Epithelial cell of esophagus (primary cell): ENCODE data around the gene SNX6.
"Not testable (repeated sequence)": the region's sequence is repeated elsewhere in the genome, so short reads cannot be mapped to it uniquely, and the experiment has no call there.

Experiments used
- DNase-seq: peaks from one replicate; pipeline ENCODE4 v3.0.0; 2010; ENCODE audit warnings: low read depth
- H3K4me3 ChIP-seq: 2 replicates; pipeline ENCODE4 v1.5.1; 2011; ENCODE audit warnings: mild to moderate bottlenecking, low read length, control low read depth
- TF ChIP-seq, protein P1 (sequence below): IDR thresholded peaks from 2 replicates; pipeline ENCODE4 v1.5.1; 2011; ENCODE audit warnings: low read depth, mild to moderate bottlenecking, low read length, control low read depth, inconsistent platforms; ENCODE audit not compliant: insufficient read depth; ENCODE audit errors: missing control alignments

Gene SNX6

GRCh38 chr14:34668111-34668510, 38.2 kb upstream of the SNX6 start:
- no peak overlapping the region for H3K4me3 ChIP-seq
- TF ChIP-seq, protein P1, sequence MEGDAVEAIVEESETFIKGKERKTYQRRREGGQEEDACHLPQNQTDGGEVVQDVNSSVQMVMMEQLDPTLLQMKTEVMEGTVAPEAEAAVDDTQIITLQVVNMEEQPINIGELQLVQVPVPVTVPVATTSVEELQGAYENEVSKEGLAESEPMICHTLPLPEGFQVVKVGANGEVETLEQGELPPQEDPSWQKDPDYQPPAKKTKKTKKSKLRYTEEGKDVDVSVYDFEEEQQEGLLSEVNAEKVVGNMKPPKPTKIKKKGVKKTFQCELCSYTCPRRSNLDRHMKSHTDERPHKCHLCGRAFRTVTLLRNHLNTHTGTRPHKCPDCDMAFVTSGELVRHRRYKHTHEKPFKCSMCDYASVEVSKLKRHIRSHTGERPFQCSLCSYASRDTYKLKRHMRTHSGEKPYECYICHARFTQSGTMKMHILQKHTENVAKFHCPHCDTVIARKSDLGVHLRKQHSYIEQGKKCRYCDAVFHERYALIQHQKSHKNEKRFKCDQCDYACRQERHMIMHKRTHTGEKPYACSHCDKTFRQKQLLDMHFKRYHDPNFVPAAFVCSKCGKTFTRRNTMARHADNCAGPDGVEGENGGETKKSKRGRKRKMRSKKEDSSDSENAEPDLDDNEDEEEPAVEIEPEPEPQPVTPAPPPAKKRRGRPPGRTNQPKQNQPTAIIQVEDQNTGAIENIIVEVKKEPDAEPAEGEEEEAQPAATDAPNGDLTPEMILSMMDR = no peak
- DNase-seq = no peak

GRCh38 chr14:34667007-34667406, 37.1 kb upstream of the SNX6 start:
- TF ChIP-seq, protein P1 = no peak
- no peak overlapping the region for H3K4me3 ChIP-seq
- no peak for DNase-seq

DNA sequence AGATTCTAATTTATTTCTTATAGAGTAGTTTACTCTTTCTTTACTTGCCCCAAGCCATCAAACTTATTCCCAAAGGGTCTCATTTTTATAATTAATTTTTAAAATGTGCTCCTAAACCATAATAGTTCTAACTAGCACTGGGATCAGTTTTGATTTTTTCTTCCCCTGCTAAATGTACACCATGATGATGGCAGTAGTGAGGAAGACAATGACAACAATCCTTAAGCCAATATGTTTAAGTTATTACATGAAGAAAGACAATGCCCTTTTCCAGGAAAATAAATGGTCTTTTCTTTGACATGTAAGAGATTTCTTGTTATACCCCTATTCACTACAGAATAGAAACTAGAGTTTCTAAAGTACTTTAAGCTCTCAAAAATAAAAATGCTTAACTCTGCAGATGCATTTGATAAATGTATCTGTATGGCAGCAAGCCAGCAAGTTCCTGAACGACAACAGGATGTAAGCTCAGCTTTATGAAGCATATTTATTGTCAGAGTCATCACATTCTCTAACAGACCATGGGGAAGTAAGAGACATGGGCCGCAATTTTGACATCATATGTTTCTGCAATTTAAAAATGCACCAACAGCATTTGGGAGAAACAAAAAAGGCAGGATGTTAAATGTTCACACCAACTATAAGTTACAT, 36.0 kb upstream of the SNX6 start:
- TF ChIP-seq, protein P1 = no peak
- DNase-seq = peak; percentile 80
- H3K4me3 ChIP-seq = no peak overlapping the region

- peak; percentile 73 for DNase-seq
- no peak overlapping the region for H3K4me3 ChIP-seq
- TF ChIP-seq, protein P1 = no peak
These were observed 32.7 kb upstream of the SNX6 start for GRCh38 chr14:34662561-34663088.

- DNase-seq = no peak
- TF ChIP-seq, protein P1 = no peak
- no peak overlapping the region for H3K4me3 ChIP-seq
These were observed 30.8 kb upstream of the SNX6 start for GRCh38 chr14:34660796-34661195.

- TF ChIP-seq, protein P1 = no peak
- no peak for DNase-seq
These were observed 26.0 kb upstream of the SNX6 start for GRCh38 chr14:34655959-34656358.

GRCh38 chr14:34653073-34653472, 23.1 kb upstream of the SNX6 start:
- not testable (repeated sequence) for DNase-seq, H3K4me3 ChIP-seq

More at GRCh38 chr14:34655959-34656358, 26.0 kb upstream of the SNX6 start:
- no peak overlapping the region for H3K4me3 ChIP-seq

DNA sequence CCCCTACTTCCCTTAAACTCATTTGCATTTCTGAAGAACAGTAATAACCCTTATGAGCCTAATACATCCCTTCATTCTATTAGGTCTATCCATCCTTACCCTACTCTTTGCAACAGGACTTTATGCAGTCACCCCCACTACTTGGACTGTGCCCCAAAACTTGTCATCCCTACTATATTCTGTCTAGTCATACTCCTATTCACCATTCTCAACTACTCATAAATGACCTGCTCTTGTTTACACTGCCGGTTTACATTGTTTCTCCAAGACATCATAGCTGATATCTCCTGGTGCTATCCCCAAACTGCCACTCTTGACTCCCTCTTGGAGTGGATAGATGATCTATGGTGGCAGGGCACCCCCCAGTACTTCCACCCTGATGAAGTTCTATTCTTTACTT, 22.4 kb upstream of the SNX6 start:
- DNase-seq, H3K4me3 ChIP-seq: not testable (repeated sequence)
